Heart right ventricle (tissue), 12 donors: Measurements from ENCODE around the gene TBC1D8. TPM values are rescaled to one million over a fixed set of nuclear protein-coding genes. Genes with fewer than 3 reads are reported as not detected.

ENCODE experiments used
- polyA plus RNA-seq, 2 donors: library from polyadenylated mRNA; stranded (reverse); fragments of 200-250 nt; gene quantifications; one replicate each; pipeline ENCODE4 v1.2.3, GENCODE V29; 2013
- total RNA-seq, 10 donors: library from RNA; stranded (reverse); fragmentation: NEBNext Ultra II Directional in 3 of 10; extraction: Animal tissue kit (Norgen Biotek cat#: 25700) in 3 of 10; gene quantifications; one replicate each; pipeline versions ENCODE4 v1.2.1 to v1.2.4, GENCODE V29; 2021 to 2023
- donor health status: ischemic (EF 13 %, LVEDD 7.1; RV severe dilation, severe dysfunction).
- donor health status: healthy with polysubstance abuse.
- donor health status: DM: no; HTN: yes; CAD: no.
- donor health status: DM: no; HTN: no; CAD: no.
- donor health status: ischemic (EF 25% LVEDD 6.9; RV normal size, moderate dysfunction).
- donor health status: ischemic (EF 25% LVEDD 5.7; RV mildly dilated, moderate dysfunction).
- donor health status: healthy.
- donor health status: nonischemic (EF 11% LVEDD 7.7; RV severe dilation, severe dysfunction).
- donor health status: DM: yes; HTN: yes; CAD: no.
- donor health status: PGD.
- donor health status: ischemic (EF 29% LVEDD 5.4; RV normal size, mild dysfunction).
- donor health status: nonischemic (EF 23%, LVEDD 6.1; RV moderate dilation, normal function).

Gene TBC1D8
- total and polyA plus RNA-seq, 12 donors = 24.0 to 69.5 (median 55.5) TPM

Other genes with a start within 250 kb of the TBC1D8 start
- gene RPL31, start 149.1 kb downstream of the TBC1D8 start, total RNA-seq = 100 to 1,000 TPM; 610 to 902 (median 663) TPM
- 1,000 to 10,000 TPM; 2,707 to 4,595 TPM for gene RPL31, start 149.1 kb downstream of the TBC1D8 start, polyA plus RNA-seq
- 10 to 100 TPM; 37.8 to 77.1 (median 45.8) TPM for gene CNOT11, start 101.5 kb upstream of the TBC1D8 start, total RNA-seq
- gene CNOT11, start 101.5 kb upstream of the TBC1D8 start, polyA plus RNA-seq = 10 to 100 TPM; 14.5 to 20.7 TPM
- 10 to 100 TPM; 11.0 to 25.5 (median 12.5) TPM for gene RNF149, start 157.3 kb upstream of the TBC1D8 start, total RNA-seq
- gene RNF149, start 157.3 kb upstream of the TBC1D8 start, polyA plus RNA-seq = 10 to 100 TPM; 11.8 to 40.8 TPM
- 1 to 10 TPM in 1 of 10 donors, under 1 TPM in 6, not detected in 3; 0.24 to 1.4 (median 0.70) TPM for gene CREG2, start 236.1 kb upstream of the TBC1D8 start, total RNA-seq
- gene CREG2, start 236.1 kb upstream of the TBC1D8 start, polyA plus RNA-seq = not detected